HepG2 (cell line): Measurements from ENCODE around the gene UBE2G2.

Experiments
- KAT7 ChIP-seq: IDR thresholded peaks from 2 replicates; pipeline ENCODE4 v1.6.1; 2018; ENCODE audit warnings: borderline replicate concordance, missing compliant biosample characterization
- ZNF138 ChIP-seq: sonication (generic); formaldehyde crosslinking; IDR thresholded peaks from 2 replicates; pipeline ENCODE4 v1.5.0; 2020; ENCODE audit warnings: mild to moderate bottlenecking, low read depth, missing genetic modification reagents
- ZNF24 ChIP-seq: fragments of 450-650 bp; IDR thresholded peaks from 2 replicates; pipeline ENCODE4 v1.6.1; 2017; ENCODE audit warnings: antibody characterized with exemption, mild to moderate bottlenecking
- ZNF543 ChIP-seq: sonication (generic); formaldehyde crosslinking; IDR thresholded peaks from 2 replicates; pipeline ENCODE4 v1.4.0; 2020; ENCODE audit warnings: mild to moderate bottlenecking, missing genetic modification reagents

DNA sequence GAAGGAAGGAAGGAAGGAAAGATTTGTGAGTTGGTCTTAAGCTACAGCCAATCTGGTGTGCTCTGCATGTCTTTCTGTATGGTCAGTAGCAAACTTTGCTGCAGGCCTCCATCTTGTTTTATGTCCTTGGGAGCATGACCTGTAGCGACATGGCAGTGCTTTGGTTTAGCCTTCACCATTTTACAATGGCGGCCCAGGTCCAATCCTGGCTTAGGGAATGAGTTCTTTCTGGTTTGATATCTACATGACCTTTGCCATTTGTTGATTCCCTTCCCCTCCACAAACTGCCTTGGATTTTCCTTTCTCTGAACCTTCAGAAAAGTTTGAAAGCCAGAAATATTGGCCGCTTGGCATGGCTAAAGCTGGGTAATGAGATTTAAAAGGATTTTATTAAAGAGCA lies 59.7 kb downstream of the UBE2G2 start:
- TF ChIP-seq KAT7 (CRISPR knock-in tag): no peak
- no peak for TF ChIP-seq ZNF543
- TF ChIP-seq ZNF24: no peak
- TF ChIP-seq ZNF138 (CRISPR knock-in tag): no peak
